Stimulated activated naive CD4-positive, alpha-beta T cell (primary cell): ENCODE data around the gene TEP1.
"Not testable (repeated sequence)": the region's sequence is repeated elsewhere in the genome, so short reads cannot be mapped to it uniquely, and the experiment has no call there.

ENCODE experiments used
- DNase-seq, 6 experiments: peaks; one replicate each; lab custom pipeline; 2025; lab: John Stamatoyannopoulos, UW

TEP1 gene

GRCh38 chr14:20388159-20388558 is 25.1 kb downstream of the TEP1 start:
- DNase-seq = no peak

- no peak for DNase-seq
These were observed 25.7 kb downstream of the TEP1 start for GRCh38 chr14:20387576-20387975.

- DNase-seq = no peak
These were observed 26.9 kb downstream of the TEP1 start for GRCh38 chr14:20386276-20386855.

GRCh38 chr14:20384886-20385285 is 28.4 kb downstream of the TEP1 start:
- DNase-seq = no peak

GRCh38 chr14:20384321-20384720 is 29.0 kb downstream of the TEP1 start:
- no peak for DNase-seq

- no peak for DNase-seq
These were observed 29.7 kb downstream of the TEP1 start for GRCh38 chr14:20383636-20384035.

- no peak for DNase-seq
These were observed 30.3 kb downstream of the TEP1 start for GRCh38 chr14:20383032-20383431.

- DNase-seq = no peak
These were observed 30.8 kb downstream of the TEP1 start for GRCh38 chr14:20382526-20382925.

- DNase-seq = no peak
These were observed 32.0 kb downstream of the TEP1 start for GRCh38 chr14:20381341-20381740.

GRCh38 chr14:20380681-20381080 is 32.6 kb downstream of the TEP1 start:
- no peak for DNase-seq

- no peak for DNase-seq
These were observed 33.6 kb downstream of the TEP1 start for GRCh38 chr14:20379743-20380142.

- no peak for DNase-seq
These were observed 36.1 kb downstream of the TEP1 start for GRCh38 chr14:20377171-20377570.

- no peak for DNase-seq
These were observed 37.2 kb downstream of the TEP1 start for GRCh38 chr14:20376071-20376588.

- no peak for DNase-seq
These were observed 37.8 kb downstream of the TEP1 start for GRCh38 chr14:20375471-20375870.

- DNase-seq = no peak
These were observed 40.5 kb downstream of the TEP1 start for GRCh38 chr14:20372796-20373195.

- DNase-seq = no peak
These were observed 47.4 kb downstream of the TEP1 start for GRCh38 chr14:20365928-20366327.

GRCh38 chr14:20358474-20358873 is 54.8 kb downstream of the TEP1 start:
- DNase-seq = not testable (repeated sequence)

GRCh38 chr14:20356422-20356821 is 56.9 kb downstream of the TEP1 start:
- no peak for DNase-seq

GRCh38 chr14:20350860-20351259 is 62.4 kb downstream of the TEP1 start:
- no peak for DNase-seq

- no peak for DNase-seq
These were observed 63.0 kb downstream of the TEP1 start for GRCh38 chr14:20350282-20350681.

GRCh38 chr14:20347747-20348146 is 65.6 kb downstream of the TEP1 start:
- no peak for DNase-seq

GRCh38 chr14:20346713-20347112 is 66.6 kb downstream of the TEP1 start:
- no peak for DNase-seq

GRCh38 chr14:20345366-20345765 is 67.9 kb downstream of the TEP1 start:
- DNase-seq = no peak

GRCh38 chr14:20343862-20344220 is 69.5 kb downstream of the TEP1 start:
- no peak for DNase-seq
